SH-SY5Y (cell line): ENCODE measurements around the gene NKAIN1.

Source experiments
- GATA2 ChIP-seq: IDR thresholded peaks from 2 replicates; pipeline ENCODE4 v1.6.1; 2011; ENCODE audit warnings: mild to moderate bottlenecking, low read depth, low read length
- GATA3 ChIP-seq: IDR thresholded peaks from 2 replicates; pipeline ENCODE4 v1.6.1; 2011; ENCODE audit warnings: low read depth, mild to moderate bottlenecking, low read length, moderate library complexity

GRCh38 chr1:31207046-31207445, 32.6 kb downstream of the NKAIN1 start:
- TF ChIP-seq GATA2 (no peak), GATA3 (no peak)
